ENCODE results near the gene DNAH12. TPM values are rescaled to one million over a fixed set of nuclear protein-coding genes. Genes with fewer than 3 reads are reported as not detected.

DNAH12 gene
- total RNA-seq, 4 donors from 2014 or later = under 0.01 to 1.1 (median 0.15) TPM

DNA sequence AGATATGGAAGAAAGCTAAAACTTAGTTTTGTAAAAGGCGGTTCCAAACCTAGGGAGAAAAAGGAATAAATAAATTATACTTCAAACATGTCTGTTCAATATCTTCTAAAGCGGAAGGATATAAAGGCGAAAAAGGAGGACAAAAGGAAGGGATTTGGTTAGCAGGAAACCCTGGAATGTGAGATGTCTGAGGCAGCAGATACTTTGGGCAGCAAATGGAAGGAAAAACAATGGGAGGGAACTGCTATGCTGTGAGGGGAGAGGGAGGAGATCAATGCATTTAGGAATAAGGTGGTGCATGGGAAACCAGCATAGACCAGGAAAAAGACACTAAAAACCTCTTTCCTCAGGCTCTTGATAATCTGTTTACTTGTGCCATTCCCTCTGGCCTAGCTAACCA is 120.8 kb downstream of the DNAH12 start:
- no peak overlapping the region for H3K27ac ChIP-seq
- WGBS, 2 donors = 65 to 80% methylated on average over 3 of the region's 3 CpGs
- no peaks in the 10 kb centered on the region for H3K9me3 ChIP-seq
- H3K4me1 ChIP-seq = no peaks in the 10 kb centered on the region
- no peaks in the 10 kb centered on the region for H3K27me3 ChIP-seq
- no peak for TF ChIP-seq EP300 (IDR thresholded peaks at IDR 0.05)
- no peak for TF ChIP-seq POLR2A (IDR thresholded peaks at IDR 0.05)
- TF ChIP-seq, protein P1, sequence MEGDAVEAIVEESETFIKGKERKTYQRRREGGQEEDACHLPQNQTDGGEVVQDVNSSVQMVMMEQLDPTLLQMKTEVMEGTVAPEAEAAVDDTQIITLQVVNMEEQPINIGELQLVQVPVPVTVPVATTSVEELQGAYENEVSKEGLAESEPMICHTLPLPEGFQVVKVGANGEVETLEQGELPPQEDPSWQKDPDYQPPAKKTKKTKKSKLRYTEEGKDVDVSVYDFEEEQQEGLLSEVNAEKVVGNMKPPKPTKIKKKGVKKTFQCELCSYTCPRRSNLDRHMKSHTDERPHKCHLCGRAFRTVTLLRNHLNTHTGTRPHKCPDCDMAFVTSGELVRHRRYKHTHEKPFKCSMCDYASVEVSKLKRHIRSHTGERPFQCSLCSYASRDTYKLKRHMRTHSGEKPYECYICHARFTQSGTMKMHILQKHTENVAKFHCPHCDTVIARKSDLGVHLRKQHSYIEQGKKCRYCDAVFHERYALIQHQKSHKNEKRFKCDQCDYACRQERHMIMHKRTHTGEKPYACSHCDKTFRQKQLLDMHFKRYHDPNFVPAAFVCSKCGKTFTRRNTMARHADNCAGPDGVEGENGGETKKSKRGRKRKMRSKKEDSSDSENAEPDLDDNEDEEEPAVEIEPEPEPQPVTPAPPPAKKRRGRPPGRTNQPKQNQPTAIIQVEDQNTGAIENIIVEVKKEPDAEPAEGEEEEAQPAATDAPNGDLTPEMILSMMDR (IDR thresholded peaks at IDR 0.05) = no peak
- no peak for DNase-seq (ENCODE audit: low spot score in 2 of 2)
- no peaks in the 10 kb centered on the region for H3K36me3 ChIP-seq
- no peak overlapping the region for H3K4me3 ChIP-seq

DNA sequence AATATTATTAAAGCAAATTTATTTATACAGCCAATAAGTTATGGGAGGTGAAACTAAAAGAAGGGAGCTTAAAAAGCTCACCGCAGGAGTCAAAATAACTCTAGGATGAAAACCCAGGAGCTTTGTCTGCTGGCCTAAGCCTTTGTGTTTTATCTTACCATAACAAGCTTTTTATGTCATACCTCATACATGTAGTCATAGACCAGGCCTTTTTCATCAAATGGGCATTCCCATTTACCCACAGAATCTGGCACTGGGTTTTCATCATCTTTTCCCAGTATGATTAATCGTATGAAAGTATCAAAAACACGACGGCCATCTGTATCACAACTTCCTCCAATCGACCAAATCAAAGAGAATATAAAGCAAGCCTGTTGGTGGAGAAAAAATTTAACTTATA is 122.8 kb downstream of the DNAH12 start:
- Histone ChIP-seq H3K27me3 (no peaks in the 10 kb centered on the region), H3K36me3 (no peaks in the 10 kb centered on the region), H3K27ac (no peak overlapping the region), H3K4me3 (no peak overlapping the region), H3K9me3 (no peaks in the 10 kb centered on the region), H3K4me1 (no peaks in the 10 kb centered on the region)
- WGBS, 2 donors = 89 to 91% methylated on average over 5 of the region's 5 CpGs
- no peak for DNase-seq (ENCODE audit: low spot score in 2 of 2)
- TF ChIP-seq POLR2A (IDR thresholded peaks at IDR 0.05) (no peak), EP300 (IDR thresholded peaks at IDR 0.05) (no peak)
- TF ChIP-seq, protein P1 (IDR thresholded peaks at IDR 0.05) = no peak

DNA sequence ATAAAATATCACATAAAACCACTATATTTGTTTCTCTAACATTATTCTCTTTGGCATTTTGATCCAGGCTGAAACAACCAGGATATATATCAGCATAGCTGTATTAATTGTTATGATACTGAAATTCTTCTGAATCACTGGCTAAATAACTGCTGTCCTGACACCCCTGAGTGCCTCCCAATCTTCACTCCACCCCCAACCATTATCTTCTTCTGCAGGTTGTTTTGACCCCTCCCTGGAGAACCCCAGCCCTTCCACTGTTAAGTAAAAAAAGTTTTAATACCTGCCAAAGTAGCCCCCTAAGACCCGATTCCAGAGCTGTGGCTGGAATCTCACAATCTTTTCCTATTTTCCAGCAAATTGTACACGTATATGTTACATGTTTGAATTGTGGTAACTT is 124.1 kb downstream of the DNAH12 start:
- no peak overlapping the region for H3K27ac ChIP-seq
- DNase-seq (ENCODE audit: low spot score in 2 of 2) = no peak
- no peak overlapping the region for H3K4me3 ChIP-seq
- H3K4me1 ChIP-seq = no peaks in the 10 kb centered on the region
- H3K27me3 ChIP-seq = no peaks in the 10 kb centered on the region
- no peak for TF ChIP-seq EP300 (IDR thresholded peaks at IDR 0.05)
- no peak for TF ChIP-seq POLR2A (IDR thresholded peaks at IDR 0.05)
- TF ChIP-seq, protein P1 (IDR thresholded peaks at IDR 0.05) = no peak
- no peaks in the 10 kb centered on the region for H3K36me3 ChIP-seq
- WGBS, 2 donors = 77 to 82% methylated on average over 2 of the region's 2 CpGs
- H3K9me3 ChIP-seq = no peaks in the 10 kb centered on the region

DNA sequence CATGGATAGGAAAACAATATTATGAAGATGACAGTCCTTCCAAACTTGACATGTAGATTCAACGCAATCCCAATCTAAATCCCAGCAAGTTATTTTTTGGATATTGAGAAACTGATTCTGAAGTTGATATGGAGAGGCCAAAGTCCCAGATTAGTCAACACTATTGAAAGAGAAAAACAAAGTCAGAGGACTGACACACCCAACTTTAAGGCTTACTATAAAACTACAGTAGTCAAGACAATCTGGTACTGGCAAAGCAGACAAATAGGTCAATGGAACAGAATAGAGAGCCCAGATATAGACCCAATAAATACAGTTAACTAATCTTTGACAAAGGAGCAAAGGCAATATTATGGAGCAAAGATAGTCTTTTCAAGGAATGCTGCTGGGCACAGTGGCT is 132.4 kb downstream of the DNAH12 start:
- WGBS, 2 donors = 82 to 97% methylated on average over 1 of the region's 1 CpG
- TF ChIP-seq, protein P1 (IDR thresholded peaks at IDR 0.05) = no peak
- no peak for TF ChIP-seq POLR2A (IDR thresholded peaks at IDR 0.05)
- TF ChIP-seq EP300 (IDR thresholded peaks at IDR 0.05) = no peak
- H3K27ac ChIP-seq = no peak overlapping the region
- H3K36me3 ChIP-seq = no peaks in the 10 kb centered on the region
- no peaks in the 10 kb centered on the region for H3K27me3 ChIP-seq
- no peaks in the 10 kb centered on the region for H3K9me3 ChIP-seq
- no peak for DNase-seq (ENCODE audit: low spot score in 2 of 2)
- H3K4me1 ChIP-seq = no peaks in the 10 kb centered on the region
- H3K4me3 ChIP-seq = no peak overlapping the region

DNA sequence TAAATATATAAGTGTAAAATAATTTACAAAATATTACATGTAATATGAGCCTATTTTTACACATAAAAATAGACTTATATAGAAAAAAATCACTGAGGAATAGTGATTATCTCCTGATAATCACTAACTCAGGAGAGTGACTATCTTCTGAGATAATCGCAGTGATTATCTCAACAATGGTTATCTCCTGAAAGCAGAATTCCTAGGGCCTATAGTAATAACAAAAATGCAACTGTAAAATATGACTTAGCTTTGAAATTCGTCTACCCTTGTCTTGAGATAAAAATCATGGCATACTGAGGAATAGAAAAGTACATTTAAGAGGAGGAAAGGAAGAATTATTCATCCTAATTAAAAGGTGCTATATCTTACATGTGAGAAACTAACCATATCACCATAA is 134.7 kb downstream of the DNAH12 start:
- TF ChIP-seq POLR2A (IDR thresholded peaks at IDR 0.05) (no peak), EP300 (IDR thresholded peaks at IDR 0.05) (no peak)
- TF ChIP-seq, protein P1 (IDR thresholded peaks at IDR 0.05) = no peak
- 51 to 65% methylated on average over 2 of the region's 2 CpGs for WGBS, 2 donors
- Histone ChIP-seq H3K4me3 (no peak overlapping the region), H3K27me3 (no peaks in the 10 kb centered on the region), H3K9me3 (no peaks in the 10 kb centered on the region), H3K4me1 (no peaks in the 10 kb centered on the region), H3K27ac (no peak overlapping the region), H3K36me3 (no peaks in the 10 kb centered on the region)
- DNase-seq (ENCODE audit: low spot score in 2 of 2) = no peak

Data from tibial nerve (tissue), 4 donors.